Lower lobe of right lung (tissue), 2 donors: ENCODE results near the gene PRDM11. TPM values are rescaled to one million over a fixed set of nuclear protein-coding genes. Genes with fewer than 3 reads are reported as not detected.

Source experiments
- ATAC-seq, 2 donors: fragments of 200-7000 bp; cut with Tn5 transposase; one replicate each; pipeline ENCODE4 v1.9.1; 2020 to 2022; ENCODE audit warnings: mild to moderate bottlenecking in 2 of 2, moderate library complexity in 2 of 2
- DNase-seq: peaks from one replicate; pipeline ENCODE4 v3.0.0-alpha.2; 2020
- H3K27ac ChIP-seq: fragments of 200-600 bp; one replicate; pipeline ENCODE4 v1.8.0; 2022
- H3K27me3 ChIP-seq: fragments of 200-600 bp; one replicate; pipeline ENCODE4 v1.8.0; 2022; ENCODE audit warnings: low read depth
- H3K36me3 ChIP-seq: fragments of 200-600 bp; one replicate; pipeline ENCODE4 v1.8.0; 2022; ENCODE audit warnings: mild to moderate bottlenecking
- H3K4me1 ChIP-seq: fragments of 200-600 bp; one replicate; pipeline ENCODE4 v1.8.0; 2022
- H3K4me3 ChIP-seq: fragments of 200-600 bp; one replicate; pipeline ENCODE4 v1.8.0; 2022; ENCODE audit warnings: mild to moderate bottlenecking
- H3K9me3 ChIP-seq: fragments of 200-600 bp; one replicate; pipeline ENCODE4 v1.8.0; 2022
- intact Hi-C: fragments of 100-400 bp; cut with DNase I; formaldehyde crosslinking; loops from one replicate; pipeline ENCODE4 v1.11.0; 2022
- total RNA-seq: library from RNA; stranded (reverse); fragmentation: NEBNext Ultra II Directional; extraction: Animal tissue kit (Norgen Biotek cat#: 25700); gene quantifications from one replicate; pipeline ENCODE4 v1.2.1, GENCODE V29; 2021
- TF ChIP-seq, protein P1 (sequence below): fragments of 200-600 bp; IDR thresholded peaks from one replicate; pipeline ENCODE4 v1.8.0; 2022; ENCODE audit warnings: antibody characterized with exemption, mild to moderate bottlenecking
- donor health status: DM: no; HTN: yes; CAD: no; lungs with severe emphysema.

The PRDM11 gene
- total RNA-seq, 1 donor from 2014 or later: 15.1 TPM

DNA sequence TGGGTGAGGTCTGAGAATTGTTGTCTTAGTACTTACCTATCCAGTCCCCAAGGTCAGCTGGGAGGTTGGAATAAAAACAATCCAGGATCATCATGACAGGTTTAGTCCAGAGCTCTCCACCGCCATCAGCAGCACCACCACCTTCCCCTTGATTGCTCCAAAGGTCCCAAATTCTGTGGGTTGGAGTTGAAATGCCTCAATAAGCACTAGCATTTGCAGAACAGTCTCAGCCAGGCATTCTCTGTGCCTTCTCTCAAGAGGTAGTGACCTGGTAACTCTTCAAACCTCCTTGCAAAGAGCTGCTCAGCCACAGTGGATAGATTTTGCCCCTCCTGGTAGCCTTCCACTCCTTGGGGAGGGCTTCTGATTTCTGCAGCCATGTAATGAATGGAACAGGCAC, 69.6 kb downstream of the PRDM11 start:
- ATAC-seq: no peak
- Histone ChIP-seq H3K27ac (no peak overlapping the region), H3K9me3 (no peaks in the 10 kb centered on the region), H3K4me3 (no peak overlapping the region), H3K36me3 (peaks cover 24% of the 10 kb centered on the region), H3K4me1 (peaks cover 6% of the 10 kb centered on the region), H3K27me3 (no peaks in the 10 kb centered on the region)
- DNase-seq: no peak
- TF ChIP-seq, protein P1, sequence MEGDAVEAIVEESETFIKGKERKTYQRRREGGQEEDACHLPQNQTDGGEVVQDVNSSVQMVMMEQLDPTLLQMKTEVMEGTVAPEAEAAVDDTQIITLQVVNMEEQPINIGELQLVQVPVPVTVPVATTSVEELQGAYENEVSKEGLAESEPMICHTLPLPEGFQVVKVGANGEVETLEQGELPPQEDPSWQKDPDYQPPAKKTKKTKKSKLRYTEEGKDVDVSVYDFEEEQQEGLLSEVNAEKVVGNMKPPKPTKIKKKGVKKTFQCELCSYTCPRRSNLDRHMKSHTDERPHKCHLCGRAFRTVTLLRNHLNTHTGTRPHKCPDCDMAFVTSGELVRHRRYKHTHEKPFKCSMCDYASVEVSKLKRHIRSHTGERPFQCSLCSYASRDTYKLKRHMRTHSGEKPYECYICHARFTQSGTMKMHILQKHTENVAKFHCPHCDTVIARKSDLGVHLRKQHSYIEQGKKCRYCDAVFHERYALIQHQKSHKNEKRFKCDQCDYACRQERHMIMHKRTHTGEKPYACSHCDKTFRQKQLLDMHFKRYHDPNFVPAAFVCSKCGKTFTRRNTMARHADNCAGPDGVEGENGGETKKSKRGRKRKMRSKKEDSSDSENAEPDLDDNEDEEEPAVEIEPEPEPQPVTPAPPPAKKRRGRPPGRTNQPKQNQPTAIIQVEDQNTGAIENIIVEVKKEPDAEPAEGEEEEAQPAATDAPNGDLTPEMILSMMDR: no peak
- intact Hi-C loops: no loop called here

DNA sequence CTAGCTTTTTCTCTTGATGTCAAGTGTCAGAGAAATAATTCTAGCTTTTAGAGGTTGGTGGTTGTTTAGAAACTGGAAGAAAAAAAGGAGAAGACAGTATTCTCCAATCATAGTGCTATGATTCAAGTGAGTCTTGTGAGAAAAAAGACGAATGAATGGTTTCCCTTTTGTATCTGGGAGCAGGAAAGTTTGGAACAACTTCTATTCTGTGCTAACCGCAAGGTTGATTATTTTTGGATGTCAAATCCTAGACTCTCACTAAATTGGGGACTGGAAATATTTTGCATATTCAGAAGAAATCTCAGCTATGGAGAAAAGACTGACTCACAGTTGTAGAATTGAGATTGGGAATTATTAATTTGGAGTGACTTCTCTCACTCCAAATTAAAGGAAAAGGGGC, 70.5 kb downstream of the PRDM11 start:
- intact Hi-C loops: no loop called here
- Histone ChIP-seq H3K36me3 (peaks cover 32% of the 10 kb centered on the region), H3K4me3 (no peak overlapping the region), H3K27ac (no peak overlapping the region), H3K4me1 (peaks cover 5% of the 10 kb centered on the region), H3K9me3 (no peaks in the 10 kb centered on the region), H3K27me3 (no peaks in the 10 kb centered on the region)
- ATAC-seq (no peak), DNase-seq (no peak)
- TF ChIP-seq, protein P1: no peak

DNA sequence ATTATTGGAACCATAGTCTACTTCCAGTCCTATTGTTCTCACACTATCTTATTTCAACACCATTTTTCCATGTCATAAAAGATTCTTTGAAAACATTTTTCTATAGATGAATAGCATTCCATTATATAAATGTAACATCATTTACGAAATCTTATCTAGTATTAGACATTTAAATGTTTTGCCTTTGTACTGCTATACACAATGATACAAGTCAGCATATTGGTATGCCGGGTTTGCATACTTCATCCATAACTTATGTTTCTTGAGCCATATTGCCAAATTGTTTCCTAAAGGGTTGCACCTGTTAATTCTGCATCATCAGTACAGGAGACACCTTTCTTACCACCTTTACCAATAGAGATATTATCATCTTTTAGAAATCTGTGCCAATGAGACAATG, 71.6 kb downstream of the PRDM11 start:
- peaks cover 33% of the 10 kb centered on the region for H3K36me3 ChIP-seq
- no peaks in the 10 kb centered on the region for H3K9me3 ChIP-seq
- no peak overlapping the region for H3K4me3 ChIP-seq
- no peak for ATAC-seq
- intact Hi-C loops: no loop called here
- H3K27me3 ChIP-seq: no peaks in the 10 kb centered on the region
- TF ChIP-seq, protein P1: no peak
- DNase-seq: no peak
- H3K4me1 ChIP-seq: peaks cover 5% of the 10 kb centered on the region
- no peak overlapping the region for H3K27ac ChIP-seq

DNA sequence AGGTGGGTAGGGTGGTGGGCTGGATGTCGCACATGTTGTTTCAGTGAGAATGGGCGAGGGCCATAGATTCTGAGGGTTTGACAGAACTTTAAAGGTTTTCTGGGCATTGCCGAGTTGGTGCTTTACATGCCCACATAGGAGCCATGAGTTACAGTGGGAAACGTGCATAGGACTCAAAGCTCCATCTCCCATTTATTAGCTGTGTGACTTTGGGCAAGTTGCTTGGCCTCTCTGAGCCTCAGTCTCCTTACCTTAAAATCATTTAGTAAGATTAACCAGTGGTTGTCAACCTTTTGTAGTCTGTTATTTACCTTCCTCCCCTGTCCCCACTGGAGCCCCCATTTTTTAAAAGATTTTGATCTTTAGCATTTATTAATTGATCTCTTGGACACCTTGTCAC, 72.3 kb downstream of the PRDM11 start:
- intact Hi-C loops: no loop called here
- Histone ChIP-seq H3K36me3 (peaks cover 26% of the 10 kb centered on the region), H3K27me3 (no peaks in the 10 kb centered on the region), H3K27ac (no peak overlapping the region), H3K9me3 (no peaks in the 10 kb centered on the region), H3K4me1 (peaks cover 5% of the 10 kb centered on the region), H3K4me3 (no peak overlapping the region)
- TF ChIP-seq, protein P1: no peak
- no peak for ATAC-seq
- DNase-seq: no peak

DNA sequence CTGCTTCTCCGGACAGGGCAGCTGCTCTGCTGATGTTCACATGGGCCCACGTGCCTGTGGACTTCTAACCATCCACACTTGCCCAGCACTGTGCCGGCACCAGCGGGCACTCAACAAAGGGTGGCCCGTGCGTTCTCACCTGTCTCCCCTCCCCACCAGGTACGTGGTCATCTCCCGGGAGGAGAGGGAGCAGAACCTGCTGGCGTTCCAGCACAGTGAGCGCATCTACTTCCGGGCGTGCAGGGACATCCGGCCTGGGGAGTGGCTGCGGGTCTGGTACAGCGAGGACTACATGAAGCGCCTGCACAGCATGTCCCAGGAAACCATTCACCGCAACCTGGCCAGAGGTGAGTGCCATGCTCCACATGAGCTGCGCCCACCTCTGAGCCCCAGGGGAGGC, 73.0 kb downstream of the PRDM11 start:
- no peak overlapping the region for H3K27ac ChIP-seq
- H3K4me3 ChIP-seq: no peak overlapping the region
- ATAC-seq (no peak), DNase-seq (no peak)
- H3K27me3 ChIP-seq: no peaks in the 10 kb centered on the region
- H3K4me1 ChIP-seq: peaks cover 5% of the 10 kb centered on the region
- H3K9me3 ChIP-seq: no peaks in the 10 kb centered on the region
- H3K36me3 ChIP-seq: peaks cover 32% of the 10 kb centered on the region
- TF ChIP-seq, protein P1: no peak
- intact Hi-C loops: no loop called here

DNA sequence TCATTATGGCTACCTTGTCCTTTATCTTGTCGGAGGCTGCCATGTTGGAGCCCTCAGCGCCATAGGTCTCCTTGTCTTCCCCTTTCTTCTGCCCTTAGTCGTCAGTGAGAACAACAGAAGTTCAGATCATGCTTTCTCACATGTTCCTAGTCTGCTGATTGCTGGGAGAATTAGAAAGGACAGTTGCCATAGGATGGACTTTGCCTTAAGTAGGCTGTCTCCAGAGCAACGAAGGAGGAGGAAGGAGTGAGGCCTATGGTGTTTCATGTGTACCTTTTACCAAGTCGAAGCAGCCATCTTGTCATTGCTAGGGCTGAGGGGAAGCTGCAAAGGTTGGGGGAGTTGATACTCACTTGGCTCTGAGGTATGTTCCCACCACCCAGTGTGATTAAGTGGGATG, 77.1 kb downstream of the PRDM11 start:
- H3K36me3 ChIP-seq: peaks cover 65% of the 10 kb centered on the region
- intact Hi-C loops: no loop called here
- ATAC-seq: no peak
- H3K27ac ChIP-seq: no peak overlapping the region
- no peak overlapping the region for H3K4me3 ChIP-seq
- H3K4me1 ChIP-seq: no peaks in the 10 kb centered on the region
- no peak for DNase-seq
- H3K9me3 ChIP-seq: no peaks in the 10 kb centered on the region
- TF ChIP-seq, protein P1: no peak
- H3K27me3 ChIP-seq: no peaks in the 10 kb centered on the region
